ENCODE data around the gene STARD5. TPM values are rescaled to one million over a fixed set of nuclear protein-coding genes. Genes with fewer than 3 reads are reported as not detected.

STARD5 gene
- total and polyA plus RNA-seq, 2 of the 4 experiments (the other 2 are of a cell fraction), result 5.0 to 22.8 TPM

DNA sequence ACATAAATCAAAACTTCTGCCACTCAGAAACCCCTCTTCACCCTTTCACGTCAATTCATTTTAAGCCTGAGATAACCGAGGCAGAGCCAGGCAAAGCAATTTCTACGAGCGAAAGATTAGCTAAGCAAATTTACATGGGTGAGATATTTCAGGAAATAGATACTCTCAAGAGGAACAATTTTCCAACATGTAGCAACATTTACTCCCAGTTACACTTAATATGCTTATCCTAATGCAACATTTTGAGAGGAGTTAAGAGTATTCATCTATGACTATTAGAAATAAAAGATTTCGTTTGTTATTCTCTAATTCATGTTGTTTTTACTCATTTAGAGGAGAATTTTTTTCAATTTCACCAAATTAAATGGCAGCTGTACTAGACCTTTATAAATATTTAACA, 49.2 kb upstream of the STARD5 start:
- Histone ChIP-seq H3K23ac (ENCODE audit: low read depth, low read length) (no peak overlapping the region), H2BK20ac (ENCODE audit: low read depth, low read length) (no peak overlapping the region), H3K4me3 (ENCODE audit: insufficient read depth, low read depth, low read length) (no peak overlapping the region), H3K4me1 (ENCODE audit: control insufficient read depth, insufficient read depth, low read length) (no peaks in the 10 kb centered on the region), H2AK9ac (replicated peaks; ENCODE audit: low read depth, low read length, poor library complexity) (no peak overlapping the region), H3K18ac (ENCODE audit: low read depth, low read length) (no peak overlapping the region), H2AFZ (replicated peaks; ENCODE audit: low read length, poor library complexity) (no peak overlapping the region), H2AK5ac (ENCODE audit: low read depth, low read length) (no peak overlapping the region), H4K91ac (ENCODE audit: insufficient read depth, low read depth, low read length) (no peak overlapping the region), H3K27me3 (ENCODE audit: control insufficient read depth, insufficient read depth, low read length) (peaks cover 12% of the 10 kb centered on the region), H3K36me3 (ENCODE audit: control insufficient read depth, insufficient read depth, low read length) (no peaks in the 10 kb centered on the region), H2BK15ac (ENCODE audit: low read depth, low read length) (no peak overlapping the region), H2BK5ac (ENCODE audit: low read depth, low read length, poor library complexity, severe bottlenecking) (no peak overlapping the region), H3K4ac (ENCODE audit: low read depth, low read length) (no peak overlapping the region), H3K56ac (ENCODE audit: extremely low read depth, insufficient read depth, low read length) (no peak overlapping the region), H3K79me1 (ENCODE audit: low read depth in 1 of 2, low read length in 2 of 2) (no peaks in the 10 kb centered on the region), H3K9ac (ENCODE audit: low read depth, low read length) (no peak overlapping the region), H4K5ac (ENCODE audit: low read depth, low read length) (no peak overlapping the region), H4K8ac (ENCODE audit: low read depth in 2 of 2, low read length in 2 of 2) (no peak overlapping the region), H3K27ac (ENCODE audit: insufficient read depth, low read length) (no peak overlapping the region), H3K14ac (replicated peaks; ENCODE audit: low read depth, low read length) (no peak overlapping the region), H4K20me1 (ENCODE audit: insufficient read depth, low read length) (no peaks in the 10 kb centered on the region), H2BK120ac (ENCODE audit: low read depth, low read length) (no peak overlapping the region), H3K9me3 (ENCODE audit: control insufficient read depth, insufficient read depth, low read length) (no peaks in the 10 kb centered on the region), H3K9me1 (ENCODE audit: insufficient read depth, low read length) (peaks cover 2% of the 10 kb centered on the region; the same call in 1 of the 2 replicates), H3K4me2 (ENCODE audit: low read depth, low read length) (no peak overlapping the region)
- POLR2A ChIA-PET (ENCODE audit: unreplicated experiment), result interaction anchor here (0.6 kb wide), 1 partner anchor 17 kb away, joined by 6 read pairs; no protein-coding TSS in a partner anchor
- intact Hi-C loops (cut with micrococcal nuclease), result no loop called here
- dilution Hi-C loops (cut with HindIII; ENCODE audit: low sequenced_read_pairs, unreplicated experiment), result no loop called here
- DNase-seq, result no peak
- in situ Hi-C loops (cut with MboI; ENCODE audit: low sequenced_read_pairs), result no loop called here
- CTCF ChIA-PET, result interaction anchor here (0.7 kb wide), 1 partner anchor 27 kb away, joined by 3 read pairs; no protein-coding TSS in a partner anchor
- TF ChIP-seq MAZ (IDR thresholded peaks at IDR 0.05; ENCODE audit: borderline replicate concordance, low read depth, low read length), result no peak
- no peak for TF ChIP-seq RFX5 (IDR thresholded peaks at IDR 0.05; ENCODE audit: low read depth, low read length)
- no peak for TF ChIP-seq SMC3 (IDR thresholded peaks at IDR 0.05; ENCODE audit: low read depth, low read length)
- no peak for TF ChIP-seq CEBPB (IDR thresholded peaks at IDR 0.05; ENCODE audit: low read depth, low read length)
- TF ChIP-seq RCOR1 (IDR thresholded peaks at IDR 0.05; ENCODE audit: insufficient replicate concordance, low read length), result no peak
- TF ChIP-seq NFE2L2 (IDR thresholded peaks at IDR 0.05; ENCODE audit: low read depth, low read length), result no peak
- no peak for TF ChIP-seq BHLHE40 (IDR thresholded peaks at IDR 0.05; ENCODE audit: low read depth, low read length)
- no peak for TF ChIP-seq MAFK (IDR thresholded peaks at IDR 0.05; ENCODE audit: low read depth, low read length)
- TF ChIP-seq RAD21 (IDR thresholded peaks at IDR 0.05; ENCODE audit: low read length), result no peak
- TF ChIP-seq, protein P1, sequence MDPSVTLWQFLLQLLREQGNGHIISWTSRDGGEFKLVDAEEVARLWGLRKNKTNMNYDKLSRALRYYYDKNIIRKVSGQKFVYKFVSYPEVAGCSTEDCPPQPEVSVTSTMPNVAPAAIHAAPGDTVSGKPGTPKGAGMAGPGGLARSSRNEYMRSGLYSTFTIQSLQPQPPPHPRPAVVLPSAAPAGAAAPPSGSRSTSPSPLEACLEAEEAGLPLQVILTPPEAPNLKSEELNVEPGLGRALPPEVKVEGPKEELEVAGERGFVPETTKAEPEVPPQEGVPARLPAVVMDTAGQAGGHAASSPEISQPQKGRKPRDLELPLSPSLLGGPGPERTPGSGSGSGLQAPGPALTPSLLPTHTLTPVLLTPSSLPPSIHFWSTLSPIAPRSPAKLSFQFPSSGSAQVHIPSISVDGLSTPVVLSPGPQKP (IDR thresholded peaks at IDR 0.05; ENCODE audit: borderline replicate concordance, low read depth, low read length), result no peak
- TF ChIP-seq MXI1 (IDR thresholded peaks at IDR 0.05; ENCODE audit: borderline replicate concordance, low read depth, low read length), result no peak
- TF ChIP-seq CHD1 (IDR thresholded peaks at IDR 0.05; ENCODE audit: low read depth, low read length), result no peak
- no peak for TF ChIP-seq FOS (IDR thresholded peaks at IDR 0.05; ENCODE audit: low read depth, low read length)
- TF ChIP-seq, protein P2, sequence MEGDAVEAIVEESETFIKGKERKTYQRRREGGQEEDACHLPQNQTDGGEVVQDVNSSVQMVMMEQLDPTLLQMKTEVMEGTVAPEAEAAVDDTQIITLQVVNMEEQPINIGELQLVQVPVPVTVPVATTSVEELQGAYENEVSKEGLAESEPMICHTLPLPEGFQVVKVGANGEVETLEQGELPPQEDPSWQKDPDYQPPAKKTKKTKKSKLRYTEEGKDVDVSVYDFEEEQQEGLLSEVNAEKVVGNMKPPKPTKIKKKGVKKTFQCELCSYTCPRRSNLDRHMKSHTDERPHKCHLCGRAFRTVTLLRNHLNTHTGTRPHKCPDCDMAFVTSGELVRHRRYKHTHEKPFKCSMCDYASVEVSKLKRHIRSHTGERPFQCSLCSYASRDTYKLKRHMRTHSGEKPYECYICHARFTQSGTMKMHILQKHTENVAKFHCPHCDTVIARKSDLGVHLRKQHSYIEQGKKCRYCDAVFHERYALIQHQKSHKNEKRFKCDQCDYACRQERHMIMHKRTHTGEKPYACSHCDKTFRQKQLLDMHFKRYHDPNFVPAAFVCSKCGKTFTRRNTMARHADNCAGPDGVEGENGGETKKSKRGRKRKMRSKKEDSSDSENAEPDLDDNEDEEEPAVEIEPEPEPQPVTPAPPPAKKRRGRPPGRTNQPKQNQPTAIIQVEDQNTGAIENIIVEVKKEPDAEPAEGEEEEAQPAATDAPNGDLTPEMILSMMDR (conservative IDR thresholded peaks at IDR 0.05; ENCODE audit: low read depth, low read length), result no peak
- no peak for TF ChIP-seq POLR2A (IDR thresholded peaks at IDR 0.05; ENCODE audit: low read depth, low read length)
- TF ChIP-seq USF2 (IDR thresholded peaks at IDR 0.05; ENCODE audit: low read depth, low read length), result no peak
- no peak for ATAC-seq (ENCODE audit: low read depth)
- no CpG with 5 or more reads among the region's 5 CpGs for WGBS, 2 experiments (ENCODE audit: extremely low coverage in 2 of 2, insufficient read length in 1 of 2)
- no TSS peak for BruUV-seq (replicated peaks)

All from IMR-90 (cell line).